GM18526 (cell line): ENCODE results near the gene HFM1.

Experiments used
- POLR2A ChIP-seq: IDR thresholded peaks from 3 replicates; pipeline ENCODE4 v1.6.1; 2011; ENCODE audit not compliant: insufficient read length; ENCODE audit errors: extremely low read depth

HFM1 gene

DNA sequence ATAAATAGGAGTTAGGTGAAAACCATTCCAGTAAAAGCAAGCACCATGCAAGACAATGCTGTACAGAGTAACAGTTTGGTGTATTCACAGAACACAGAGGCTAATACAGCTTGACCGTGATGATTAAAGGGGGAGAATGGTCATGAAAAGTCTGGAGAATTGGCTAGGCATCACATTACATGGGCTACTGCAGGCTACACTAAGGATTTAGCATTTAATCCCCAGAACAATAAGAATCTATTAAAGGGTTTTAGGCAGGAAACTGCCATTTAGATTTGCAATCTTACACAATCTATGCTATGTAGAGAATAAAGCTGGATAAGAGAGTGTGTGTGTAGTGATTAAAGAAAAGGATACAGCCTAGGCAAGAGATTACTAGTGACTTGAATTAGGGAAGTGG lies 30.6 kb downstream of the HFM1 start:
- no peak for TF ChIP-seq POLR2A

DNA sequence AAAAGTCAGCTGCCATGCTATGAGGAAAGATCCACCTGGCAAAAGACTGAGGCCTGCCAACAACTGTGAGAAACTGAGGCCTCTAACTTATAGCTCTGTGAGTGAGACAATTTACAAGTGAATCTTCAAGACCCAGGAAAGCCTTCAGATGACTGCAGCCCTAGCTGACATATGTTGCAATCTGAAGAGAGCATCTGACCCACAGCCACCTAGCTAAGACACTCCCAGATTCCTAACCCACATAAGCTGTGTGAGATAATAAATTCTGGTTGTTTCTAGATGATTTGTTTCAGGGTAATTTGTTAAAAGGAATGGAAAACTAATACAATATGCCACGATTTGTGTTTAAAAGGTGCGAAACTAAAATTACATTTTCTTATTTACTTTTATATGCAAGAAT lies 55.1 kb downstream of the HFM1 start:
- TF ChIP-seq POLR2A = no peak

DNA sequence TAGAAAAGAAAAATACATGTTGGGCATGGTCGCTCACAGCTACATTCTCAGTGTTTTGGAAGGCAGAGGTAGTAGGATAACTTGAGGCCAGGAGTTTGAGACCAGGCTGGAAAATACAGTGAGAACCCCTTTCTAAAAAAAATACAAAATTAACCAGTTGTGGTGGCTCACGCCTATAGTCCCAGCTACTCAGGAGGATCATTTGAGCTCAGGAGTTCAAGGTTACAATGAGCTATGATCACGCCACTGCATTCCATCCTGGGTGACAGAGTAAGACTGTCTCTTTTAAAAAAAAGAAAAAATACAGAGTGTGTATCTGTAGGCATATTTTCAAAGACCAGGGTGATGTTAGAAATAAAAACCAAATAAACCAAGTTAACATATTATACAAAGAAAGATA lies 57.8 kb downstream of the HFM1 start:
- no peak for TF ChIP-seq POLR2A

DNA sequence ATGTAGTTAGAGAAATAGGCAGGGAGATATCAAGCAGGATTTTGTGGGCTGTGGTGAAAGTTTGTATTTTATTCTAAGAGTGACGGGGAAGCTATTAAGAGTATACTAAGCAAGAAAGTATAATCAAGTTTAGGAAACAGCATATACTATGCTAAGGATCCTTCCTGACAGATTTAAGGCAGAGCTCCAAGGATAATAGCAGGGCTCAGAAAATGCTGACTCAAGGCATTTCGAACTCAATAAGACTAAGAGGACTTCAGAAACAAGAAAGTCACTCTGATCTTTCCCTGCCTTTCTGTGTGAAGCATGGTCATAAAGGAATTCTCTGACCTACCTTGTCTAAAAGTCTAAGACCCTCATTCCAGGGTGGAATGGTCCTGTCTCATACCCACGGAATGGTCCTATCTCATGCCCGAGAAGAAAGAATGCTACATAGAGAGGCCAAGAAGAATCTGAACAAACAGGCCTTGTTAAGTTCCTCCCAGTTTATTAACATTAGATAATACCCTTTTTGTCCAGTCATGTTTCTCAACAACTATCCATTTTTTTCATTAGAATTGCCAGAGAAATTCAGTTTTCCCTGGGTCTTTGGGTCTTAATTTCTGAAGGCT lies 59.1 kb downstream of the HFM1 start:
- no peak for TF ChIP-seq POLR2A

DNA sequence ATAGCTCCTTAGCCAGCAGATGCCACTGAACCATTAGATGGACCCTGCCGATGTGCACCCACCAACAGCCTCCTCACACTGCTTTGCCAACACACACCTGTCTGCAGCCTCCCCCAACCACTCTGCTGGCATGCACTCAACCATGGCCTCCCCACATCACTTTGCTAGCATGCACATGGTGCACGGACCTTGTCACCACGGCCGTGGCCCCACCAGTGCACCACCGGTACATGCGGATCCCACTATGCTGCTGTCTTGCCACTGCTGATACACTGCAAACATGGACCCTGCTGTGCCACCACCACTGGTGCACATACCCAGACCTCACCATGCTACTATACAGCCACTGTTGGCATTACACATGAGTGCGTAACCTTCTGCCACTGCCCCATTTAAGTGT lies 66.1 kb downstream of the HFM1 start:
- no peak for TF ChIP-seq POLR2A

DNA sequence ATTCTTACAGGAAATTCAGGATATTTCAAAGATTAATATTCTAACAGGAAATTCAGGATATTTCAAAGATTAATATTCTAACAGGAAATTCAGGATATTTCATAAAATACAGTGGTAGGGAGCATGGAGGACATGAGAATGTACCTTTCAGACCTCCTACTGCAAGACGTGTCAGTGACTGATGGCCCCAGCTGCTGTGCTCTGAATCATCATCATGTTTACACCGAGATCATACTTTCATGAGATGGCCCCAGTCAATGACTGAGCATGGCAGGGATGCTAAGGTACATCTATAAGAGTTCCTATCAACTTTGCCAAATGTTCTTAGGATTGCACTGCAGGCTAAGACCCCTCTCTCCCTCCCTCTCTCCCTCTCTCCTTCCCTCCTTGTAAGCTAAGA lies 69.0 kb downstream of the HFM1 start:
- TF ChIP-seq POLR2A = no peak

DNA sequence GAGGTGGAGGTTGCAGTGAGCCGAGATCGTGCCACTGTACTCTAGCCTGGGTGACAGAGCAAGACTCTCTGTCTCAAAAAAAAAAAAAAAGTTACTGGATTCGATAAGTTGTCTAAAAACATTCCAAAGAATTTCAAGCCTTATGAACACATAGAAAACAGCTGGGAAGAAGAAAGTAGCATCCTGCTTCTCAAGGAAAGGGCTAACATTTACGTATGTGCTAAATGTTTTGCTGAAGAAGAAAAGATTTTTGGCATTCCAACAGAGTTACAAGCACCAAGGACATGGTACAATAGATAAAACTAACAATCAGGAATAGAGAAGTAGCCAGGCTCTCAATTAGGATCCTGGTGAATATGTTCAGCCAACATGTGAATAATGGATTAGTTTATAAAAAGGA lies 69.8 kb downstream of the HFM1 start:
- no peak for TF ChIP-seq POLR2A

DNA sequence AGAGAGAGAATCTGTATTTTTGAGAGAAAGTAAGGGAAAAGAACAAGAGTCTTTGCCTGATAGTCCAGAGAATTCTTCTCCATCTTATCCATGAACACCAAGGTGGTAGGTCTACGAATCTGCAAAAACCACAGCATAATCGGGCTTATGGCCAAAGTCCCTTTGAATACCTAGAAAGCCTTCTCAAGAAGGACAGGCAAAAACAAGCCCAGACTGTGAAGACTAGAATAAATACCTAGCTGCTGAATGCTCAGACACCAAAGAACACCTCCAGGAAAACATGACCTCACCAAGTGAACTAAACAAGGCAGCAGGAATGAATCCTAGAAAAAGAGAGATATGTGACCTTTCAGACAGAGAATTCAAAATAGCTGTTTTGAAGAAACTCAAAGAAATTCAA lies 79.2 kb downstream of the HFM1 start:
- no peak for TF ChIP-seq POLR2A

DNA sequence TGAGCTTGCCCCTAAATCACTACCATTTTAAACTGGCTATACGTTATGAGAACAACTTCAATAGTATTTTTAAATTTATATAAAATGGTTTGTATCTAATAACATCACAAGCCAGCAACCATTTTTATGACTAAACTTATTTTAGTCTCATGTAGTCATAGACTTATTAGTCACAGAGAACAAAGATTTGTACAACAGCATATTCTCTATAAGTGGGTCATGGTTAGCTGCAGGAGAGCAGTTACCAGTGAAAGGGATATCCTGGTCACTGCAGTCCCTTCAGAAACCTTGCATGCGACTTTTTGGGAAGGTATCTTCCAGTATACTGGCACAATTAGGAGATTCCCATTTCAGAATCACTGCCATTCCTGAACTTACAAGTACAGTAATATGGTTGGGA lies 90.0 kb downstream of the HFM1 start:
- TF ChIP-seq POLR2A = no peak

DNA sequence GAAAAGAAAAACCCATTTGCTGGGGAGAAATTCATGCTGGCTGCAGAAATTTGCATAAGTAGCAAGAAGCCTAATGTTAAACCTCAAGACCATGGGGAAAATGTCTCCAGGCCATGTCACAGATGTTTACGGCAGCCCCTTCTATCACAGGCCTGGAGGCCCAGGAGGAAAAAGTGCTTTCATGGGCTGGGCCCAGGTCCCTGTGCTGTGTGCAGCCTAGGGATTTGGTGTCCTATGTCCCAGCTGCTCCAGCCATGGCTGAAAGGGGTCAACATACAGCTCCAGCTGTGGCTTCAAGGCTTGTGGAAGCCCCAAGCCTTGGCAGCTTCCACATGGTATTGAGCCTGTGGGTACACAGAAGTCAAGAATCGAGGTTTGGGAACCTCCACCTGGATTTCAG lies 93.0 kb downstream of the HFM1 start:
- TF ChIP-seq POLR2A = no peak

DNA sequence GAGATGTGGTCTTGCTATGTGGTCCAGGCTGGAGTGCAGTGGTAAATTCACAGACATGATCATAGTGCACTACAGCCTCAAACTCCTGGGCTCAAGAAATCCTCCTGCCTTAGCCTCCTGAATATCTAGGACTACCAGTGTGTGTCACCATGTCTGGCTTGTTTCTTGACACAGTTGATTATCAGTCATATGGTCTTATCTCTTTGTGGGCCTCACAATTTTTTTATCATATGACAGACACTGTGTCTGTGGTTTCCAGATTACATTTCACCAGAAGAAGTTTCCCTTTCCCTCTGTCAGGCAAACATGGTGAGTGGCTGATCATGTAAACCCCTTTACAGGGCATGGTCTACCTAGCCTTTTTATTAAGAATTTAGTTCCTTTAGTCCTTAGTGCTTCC lies 96.1 kb downstream of the HFM1 start:
- no peak for TF ChIP-seq POLR2A

DNA sequence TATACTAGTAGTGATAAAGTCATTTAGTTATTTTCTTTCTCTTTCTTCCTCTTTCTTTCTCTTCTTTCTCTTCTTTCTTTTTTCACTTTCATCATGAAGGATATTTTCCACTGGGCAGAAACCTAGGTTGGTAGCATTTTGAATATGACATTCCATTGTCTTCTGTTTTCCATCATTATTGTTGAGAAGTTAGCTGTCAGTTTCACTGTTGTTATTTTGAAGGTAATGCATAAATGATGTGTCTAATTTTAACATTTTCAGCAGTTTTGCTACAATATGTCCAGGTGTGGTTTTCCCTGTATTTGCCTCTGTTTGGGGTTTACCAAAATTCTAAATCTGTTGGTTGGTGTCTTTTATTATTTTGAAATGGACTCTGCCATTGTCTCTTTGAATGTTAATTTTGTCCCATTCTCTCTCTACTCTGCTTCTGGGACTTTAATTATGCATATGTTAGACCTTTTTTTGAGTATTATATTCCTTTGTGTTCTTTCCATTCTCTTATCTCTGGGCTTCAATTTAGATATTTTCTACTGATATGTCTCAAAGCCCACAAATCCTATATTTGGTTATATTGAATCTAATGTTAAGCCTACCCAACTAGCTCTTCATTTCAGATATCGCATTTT lies 96.7 kb downstream of the HFM1 start:
- no peak for TF ChIP-seq POLR2A

DNA sequence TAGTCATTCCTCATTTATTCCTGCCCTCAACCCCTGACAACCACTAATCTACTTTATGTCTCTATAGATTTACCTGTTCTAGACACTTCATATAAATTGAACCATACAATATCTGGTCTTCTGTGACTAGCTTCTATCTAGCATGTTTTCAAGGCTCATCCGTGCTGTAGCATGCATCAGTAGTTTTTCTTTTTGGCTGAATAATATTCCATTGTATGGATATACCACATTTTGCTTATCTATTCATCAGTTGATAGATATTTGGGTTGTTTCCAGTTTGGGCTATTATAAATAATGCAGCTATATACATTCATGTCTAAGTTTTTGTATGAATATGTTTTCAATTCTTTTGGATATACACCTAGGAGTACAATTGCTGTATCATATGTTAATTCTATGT lies 101.5 kb downstream of the HFM1 start:
- no peak for TF ChIP-seq POLR2A

DNA sequence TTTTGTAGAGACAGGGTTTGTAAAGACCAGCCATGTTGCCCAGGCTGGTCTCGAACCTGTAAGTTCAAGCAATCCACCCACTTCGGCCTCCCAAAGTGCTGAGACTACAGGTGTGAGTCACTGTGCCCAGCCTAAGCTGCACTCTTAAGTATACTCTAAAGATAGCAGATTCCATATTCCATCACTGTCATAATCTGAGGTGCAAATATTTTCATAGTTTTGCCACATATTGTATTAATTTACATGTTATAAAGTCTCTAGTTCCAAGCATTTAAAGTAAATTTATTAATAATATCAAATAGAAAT lies 121.3 kb downstream of the HFM1 start:
- TF ChIP-seq POLR2A = no peak

DNA sequence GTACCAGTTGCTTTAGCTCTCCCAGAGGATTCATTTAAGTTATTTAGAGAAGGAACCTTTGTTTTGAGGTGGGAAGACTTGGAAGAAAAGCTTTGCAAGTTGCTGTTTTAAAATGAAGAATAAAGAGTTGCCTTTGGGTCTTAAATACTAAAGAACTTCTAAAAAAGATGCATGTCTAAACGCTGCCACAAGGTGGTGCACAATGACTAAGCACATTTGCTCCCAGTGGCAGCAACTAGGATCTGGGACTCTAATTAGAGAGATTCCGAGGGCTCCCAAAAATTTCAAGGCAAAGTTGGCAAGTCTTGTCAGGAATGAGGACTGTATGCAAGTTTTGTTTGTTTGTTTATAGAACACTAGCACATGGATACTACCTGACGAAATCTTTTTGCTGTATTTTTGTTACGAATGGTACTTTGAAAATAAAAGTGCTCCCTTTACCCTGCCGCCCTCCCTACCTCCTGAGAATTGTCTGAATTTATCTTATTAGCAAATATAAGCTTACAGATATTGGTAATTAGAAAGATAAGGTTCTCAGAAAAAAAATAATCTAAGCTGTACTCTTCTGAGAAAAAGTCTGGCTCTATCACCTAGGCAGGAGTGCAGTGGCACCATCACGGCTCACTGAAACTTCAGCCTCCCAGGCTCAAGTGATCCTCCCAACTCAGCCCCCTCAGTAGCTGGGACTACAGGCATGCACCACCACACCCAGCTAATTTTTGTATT lies 121.8 kb downstream of the HFM1 start:
- TF ChIP-seq POLR2A = no peak

DNA sequence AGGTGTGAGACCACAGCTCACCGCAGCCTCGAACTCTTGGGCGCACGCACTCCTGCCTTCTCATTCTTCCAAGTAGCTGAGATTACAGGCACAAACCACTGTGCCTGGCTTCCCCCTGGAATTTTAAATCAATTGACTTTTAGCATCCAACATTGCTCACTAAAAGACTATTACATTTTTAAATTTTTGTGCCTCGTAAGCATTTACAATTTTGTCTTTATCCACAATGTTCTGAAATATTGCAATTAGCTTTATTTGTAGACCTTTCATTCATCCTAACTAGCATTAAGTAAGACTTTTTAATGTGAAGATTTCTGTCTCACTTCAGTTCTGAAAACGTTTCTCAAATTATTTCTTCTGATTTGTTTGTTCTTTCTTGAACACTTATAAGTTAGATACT lies 122.9 kb downstream of the HFM1 start:
- no peak for TF ChIP-seq POLR2A

DNA sequence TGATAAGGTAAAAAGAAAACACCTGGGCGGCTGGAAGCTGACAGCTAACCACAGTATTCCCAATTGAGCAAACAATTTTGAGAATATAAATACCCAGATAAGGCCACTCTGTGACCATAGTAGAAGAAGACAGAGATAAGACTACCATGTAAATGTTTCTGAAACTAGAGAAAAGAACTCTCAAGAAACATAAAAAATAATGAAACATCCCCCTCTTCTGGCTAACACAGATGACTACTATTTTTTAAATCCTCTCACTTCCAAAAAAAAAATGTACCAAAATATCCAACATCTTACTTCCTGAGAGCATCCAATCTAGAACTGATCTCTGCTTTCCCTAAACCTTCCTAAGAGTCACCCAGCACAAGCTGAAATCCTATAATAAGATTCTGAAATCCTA lies 125.9 kb downstream of the HFM1 start:
- TF ChIP-seq POLR2A = no peak

DNA sequence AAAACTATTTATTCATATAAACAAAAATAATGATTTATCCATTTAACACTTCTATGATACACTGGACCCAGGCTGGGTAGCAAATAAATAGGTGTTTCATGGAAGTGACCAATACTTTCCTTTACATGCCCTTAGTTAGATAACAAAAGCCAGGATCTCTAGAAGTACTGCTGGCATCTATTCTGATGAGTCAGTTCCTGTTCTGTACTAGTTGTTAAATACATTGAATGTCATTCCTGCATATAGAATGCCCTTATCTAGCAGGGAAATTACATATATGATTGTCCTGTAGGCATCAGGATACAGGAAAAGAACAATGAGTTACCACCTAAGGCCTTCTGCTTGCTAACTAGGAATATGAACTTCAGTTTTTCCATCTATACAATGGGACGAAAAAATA lies 130.8 kb downstream of the HFM1 start:
- TF ChIP-seq POLR2A = no peak

DNA sequence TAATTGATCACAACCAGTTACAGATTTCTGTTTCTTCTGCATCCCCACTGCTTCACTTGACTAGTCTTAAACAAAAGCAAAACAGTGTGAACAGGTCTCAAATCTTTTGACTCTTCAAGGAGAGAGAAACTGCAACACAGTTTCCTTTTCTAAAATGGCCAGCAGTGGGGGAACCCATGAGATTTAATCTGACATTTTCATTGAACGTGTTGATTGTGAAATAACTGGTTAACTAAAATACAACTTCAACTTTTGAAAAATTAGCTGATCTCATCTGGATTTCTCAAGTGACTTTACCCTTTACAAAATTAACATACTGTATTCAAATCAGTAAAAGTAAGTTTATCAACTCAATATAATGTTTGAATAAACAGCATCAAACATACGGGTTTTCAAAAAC lies 143.0 kb downstream of the HFM1 start:
- TF ChIP-seq POLR2A = no peak
